Articular chondrocyte of knee joint (primary cell): Measurements from ENCODE around the gene UNC80. TPM values are rescaled to one million over a fixed set of nuclear protein-coding genes. Genes with fewer than 3 reads are reported as not detected.

Source experiments
- small RNA-seq: library from RNA; depleted of rRNA; stranded (forward); fragments of <200 nt; gene quantifications from one replicate; pipeline ENCODE3, GENCODE V24; 2012
- total RNA-seq: library from RNA; depleted of rRNA; stranded (reverse); fragments of >200 nt; gene quantifications from 2 replicates; pipeline ENCODE4 v1.2.3, GENCODE V29; 2012

The UNC80 gene, protein sequence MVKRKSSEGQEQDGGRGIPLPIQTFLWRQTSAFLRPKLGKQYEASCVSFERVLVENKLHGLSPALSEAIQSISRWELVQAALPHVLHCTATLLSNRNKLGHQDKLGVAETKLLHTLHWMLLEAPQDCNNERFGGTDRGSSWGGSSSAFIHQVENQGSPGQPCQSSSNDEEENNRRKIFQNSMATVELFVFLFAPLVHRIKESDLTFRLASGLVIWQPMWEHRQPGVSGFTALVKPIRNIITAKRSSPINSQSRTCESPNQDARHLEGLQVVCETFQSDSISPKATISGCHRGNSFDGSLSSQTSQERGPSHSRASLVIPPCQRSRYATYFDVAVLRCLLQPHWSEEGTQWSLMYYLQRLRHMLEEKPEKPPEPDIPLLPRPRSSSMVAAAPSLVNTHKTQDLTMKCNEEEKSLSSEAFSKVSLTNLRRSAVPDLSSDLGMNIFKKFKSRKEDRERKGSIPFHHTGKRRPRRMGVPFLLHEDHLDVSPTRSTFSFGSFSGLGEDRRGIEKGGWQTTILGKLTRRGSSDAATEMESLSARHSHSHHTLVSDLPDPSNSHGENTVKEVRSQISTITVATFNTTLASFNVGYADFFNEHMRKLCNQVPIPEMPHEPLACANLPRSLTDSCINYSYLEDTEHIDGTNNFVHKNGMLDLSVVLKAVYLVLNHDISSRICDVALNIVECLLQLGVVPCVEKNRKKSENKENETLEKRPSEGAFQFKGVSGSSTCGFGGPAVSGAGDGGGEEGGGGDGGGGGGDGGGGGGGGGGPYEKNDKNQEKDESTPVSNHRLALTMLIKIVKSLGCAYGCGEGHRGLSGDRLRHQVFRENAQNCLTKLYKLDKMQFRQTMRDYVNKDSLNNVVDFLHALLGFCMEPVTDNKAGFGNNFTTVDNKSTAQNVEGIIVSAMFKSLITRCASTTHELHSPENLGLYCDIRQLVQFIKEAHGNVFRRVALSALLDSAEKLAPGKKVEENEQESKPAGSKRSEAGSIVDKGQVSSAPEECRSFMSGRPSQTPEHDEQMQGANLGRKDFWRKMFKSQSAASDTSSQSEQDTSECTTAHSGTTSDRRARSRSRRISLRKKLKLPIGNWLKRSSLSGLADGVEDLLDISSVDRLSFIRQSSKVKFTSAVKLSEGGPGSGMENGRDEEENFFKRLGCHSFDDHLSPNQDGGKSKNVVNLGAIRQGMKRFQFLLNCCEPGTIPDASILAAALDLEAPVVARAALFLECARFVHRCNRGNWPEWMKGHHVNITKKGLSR (N-terminal part only)
- total RNA-seq = not detected in 2 replicates

DNA sequence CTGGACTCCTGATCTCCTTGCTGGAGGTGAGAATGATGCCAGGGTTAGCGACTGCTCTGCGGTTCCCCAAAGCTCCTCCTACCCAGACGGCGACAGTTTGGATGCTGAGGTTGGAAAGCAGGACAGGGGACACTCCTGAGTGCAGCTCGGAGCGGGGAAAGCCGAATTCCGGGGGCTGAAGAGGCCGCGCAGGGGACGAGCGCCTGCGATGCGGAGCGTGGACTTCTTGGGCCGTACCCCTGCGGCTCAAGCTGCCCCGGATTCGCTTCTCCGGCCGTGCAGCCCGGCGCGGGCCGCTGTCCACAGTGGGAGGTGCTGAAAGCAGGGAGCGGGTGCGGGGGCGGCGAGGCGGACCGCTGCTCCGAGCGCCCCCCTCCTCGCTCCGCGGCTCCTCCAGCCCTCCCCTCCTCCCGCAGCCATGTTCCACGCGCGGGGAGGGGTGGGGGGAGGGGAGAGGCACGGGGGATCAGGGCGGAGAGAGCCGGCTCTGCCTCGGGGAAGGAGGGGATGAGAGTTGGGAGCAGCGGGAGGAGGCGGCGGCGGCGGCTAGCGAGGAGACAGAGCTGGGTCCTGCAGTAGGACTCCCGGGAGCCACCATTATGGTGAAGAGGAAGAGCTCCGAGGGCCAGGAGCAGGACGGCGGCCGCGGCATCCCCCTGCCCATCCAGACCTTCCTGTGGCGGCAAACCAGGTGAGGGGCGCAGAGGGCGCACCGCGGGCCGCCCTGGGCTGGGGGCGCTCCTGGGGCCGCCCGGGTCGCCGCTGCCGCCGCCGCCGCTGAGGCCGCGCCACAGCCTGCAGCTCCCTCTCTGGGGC is at the start of gene UNC80:
UNC80 (plus strand) TSS at position 359 of the 816 bp plus-strand sequence; CDS start at position 600, 241 bp downstream.

DNA sequence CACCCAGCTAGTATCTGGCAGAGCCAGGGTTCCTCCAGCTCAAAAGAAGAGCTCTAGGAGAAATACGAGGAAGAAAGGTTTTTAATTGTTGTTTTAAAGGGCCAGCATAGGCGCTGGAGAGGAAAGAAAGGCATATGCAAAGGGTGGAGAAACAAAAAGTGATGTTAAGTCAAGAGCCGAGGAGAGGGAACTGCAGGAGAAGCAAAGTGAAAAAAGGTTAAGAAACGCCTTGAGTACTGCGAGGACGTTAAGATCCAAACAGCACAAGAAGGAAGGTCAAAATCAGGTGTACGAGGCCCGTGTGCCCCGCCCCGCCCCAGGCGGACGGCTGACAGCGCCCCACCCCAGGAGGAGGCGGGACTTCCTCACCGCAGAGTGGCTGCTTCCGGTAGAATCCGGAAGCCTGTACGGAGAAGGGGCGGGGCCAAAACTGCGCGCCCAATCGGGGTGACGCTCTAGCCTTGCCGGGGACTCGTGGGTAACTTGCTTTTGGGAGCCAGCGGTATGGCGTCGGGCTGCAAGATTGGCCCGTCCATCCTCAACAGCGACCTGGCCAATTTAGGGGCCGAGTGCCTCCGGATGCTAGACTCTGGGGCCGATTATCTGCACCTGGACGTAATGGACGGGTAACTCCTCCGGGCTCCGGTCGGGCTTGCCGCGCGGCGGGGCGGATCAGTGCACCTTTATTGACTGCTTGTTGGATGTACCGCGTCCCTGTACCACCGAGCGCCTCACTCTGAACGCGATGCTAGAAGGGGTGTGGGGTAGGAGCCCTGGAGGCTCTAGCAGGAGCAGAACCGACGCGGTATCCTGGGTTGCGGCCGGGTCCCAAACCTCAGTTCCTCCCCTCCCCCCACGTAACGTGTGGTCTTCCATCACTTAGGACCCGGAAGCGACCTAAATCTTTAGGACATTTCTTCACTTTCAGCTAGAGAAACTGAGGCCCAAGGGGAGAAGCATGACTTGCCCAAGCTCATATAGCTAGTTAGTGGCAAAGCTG is 230.8 kb downstream of the UNC80 start, which contains the start of gene RPE:
RPE (plus strand) TSS at position 481 of the 1,000 bp plus-strand sequence; CDS start at position 505, 24 bp downstream.

Small RNAs within 50 kb of the gene (small RNA-seq; reads per million reads assigned to genes)
- not detected for gene RNA5SP118

Other genes starting within 250 kb of the UNC80 start
- gene RPE, start 230.8 kb downstream of the UNC80 start, total RNA-seq = 63.9 and 73.3 TPM in 2 replicates